ENCODE measurements around the gene NIPAL4.

The NIPAL4 gene

DNA sequence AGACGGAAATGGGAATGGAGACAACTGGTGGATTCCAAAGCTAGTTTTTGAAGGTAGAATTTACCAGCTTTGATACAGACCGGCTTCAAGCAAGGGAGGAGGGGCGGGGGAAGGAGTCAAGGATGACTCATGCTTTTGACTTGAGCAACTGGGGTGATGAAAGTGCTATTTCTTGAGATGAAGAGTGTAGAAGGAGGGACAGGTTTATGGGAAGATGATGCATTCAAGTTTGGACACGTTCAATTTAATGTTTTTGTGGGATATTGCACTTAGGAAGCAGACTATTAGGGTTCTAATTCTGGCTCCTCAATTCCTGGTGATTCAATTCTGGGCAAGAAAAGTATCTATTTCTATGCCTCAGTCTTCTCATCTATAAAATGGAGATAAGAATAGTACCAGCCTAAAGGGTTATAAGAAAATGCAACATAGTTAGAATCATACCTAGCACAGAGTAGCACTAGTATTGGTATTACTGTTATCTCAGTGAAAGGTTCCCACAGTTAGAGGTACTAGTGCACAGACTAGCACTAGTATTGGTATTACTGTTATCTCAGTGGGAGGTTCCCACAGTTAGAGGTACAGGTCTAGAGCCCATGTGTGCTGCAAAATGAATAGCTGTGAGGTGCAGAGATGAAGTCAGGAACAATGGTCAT is 4.6 kb downstream of the NIPAL4 start:
- peak; percentile 47 to 72 for DNase-seq (ENCODE audit: low read depth in 1 of 2, low spot score in 1 of 2)

DNA sequence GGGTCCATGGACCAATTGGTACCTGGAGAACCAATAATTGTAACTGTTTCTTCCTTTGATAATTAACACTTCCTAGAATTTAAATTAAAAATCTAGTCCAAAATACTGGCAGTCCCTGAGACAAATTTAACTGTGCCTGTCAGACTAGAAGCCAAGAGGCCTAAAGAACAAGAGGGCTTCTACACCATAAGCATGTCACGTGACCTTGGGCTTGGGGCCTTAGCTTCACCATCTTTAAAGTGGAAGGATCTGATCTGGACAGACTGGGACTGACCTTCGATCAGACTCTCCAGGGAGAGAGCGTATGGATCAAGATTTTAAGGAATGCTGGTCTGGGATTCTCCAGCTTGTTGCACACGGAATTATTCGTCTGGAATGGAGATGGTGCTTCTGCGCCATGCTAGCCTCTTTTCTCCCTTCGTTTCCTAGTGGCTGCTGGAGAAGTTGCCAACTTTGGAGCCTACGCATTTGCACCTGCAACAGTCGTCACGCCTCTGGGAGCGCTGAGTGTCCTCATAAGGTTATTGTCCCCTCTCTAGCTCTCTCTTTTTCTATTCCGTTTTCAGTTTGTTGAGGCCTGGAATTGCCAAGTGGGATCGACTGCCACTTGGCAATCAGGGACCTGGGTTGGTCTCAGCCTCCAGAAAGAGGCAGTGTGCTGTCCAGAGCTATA is 8.4 kb downstream of the NIPAL4 start:
- no peak overlapping the region for H3K4me3 ChIP-seq (replicated peaks; ENCODE audit: insufficient read depth, low read length)
- no peak overlapping the region for H3K27ac ChIP-seq (replicated peaks)
- TF ChIP-seq, protein P1, sequence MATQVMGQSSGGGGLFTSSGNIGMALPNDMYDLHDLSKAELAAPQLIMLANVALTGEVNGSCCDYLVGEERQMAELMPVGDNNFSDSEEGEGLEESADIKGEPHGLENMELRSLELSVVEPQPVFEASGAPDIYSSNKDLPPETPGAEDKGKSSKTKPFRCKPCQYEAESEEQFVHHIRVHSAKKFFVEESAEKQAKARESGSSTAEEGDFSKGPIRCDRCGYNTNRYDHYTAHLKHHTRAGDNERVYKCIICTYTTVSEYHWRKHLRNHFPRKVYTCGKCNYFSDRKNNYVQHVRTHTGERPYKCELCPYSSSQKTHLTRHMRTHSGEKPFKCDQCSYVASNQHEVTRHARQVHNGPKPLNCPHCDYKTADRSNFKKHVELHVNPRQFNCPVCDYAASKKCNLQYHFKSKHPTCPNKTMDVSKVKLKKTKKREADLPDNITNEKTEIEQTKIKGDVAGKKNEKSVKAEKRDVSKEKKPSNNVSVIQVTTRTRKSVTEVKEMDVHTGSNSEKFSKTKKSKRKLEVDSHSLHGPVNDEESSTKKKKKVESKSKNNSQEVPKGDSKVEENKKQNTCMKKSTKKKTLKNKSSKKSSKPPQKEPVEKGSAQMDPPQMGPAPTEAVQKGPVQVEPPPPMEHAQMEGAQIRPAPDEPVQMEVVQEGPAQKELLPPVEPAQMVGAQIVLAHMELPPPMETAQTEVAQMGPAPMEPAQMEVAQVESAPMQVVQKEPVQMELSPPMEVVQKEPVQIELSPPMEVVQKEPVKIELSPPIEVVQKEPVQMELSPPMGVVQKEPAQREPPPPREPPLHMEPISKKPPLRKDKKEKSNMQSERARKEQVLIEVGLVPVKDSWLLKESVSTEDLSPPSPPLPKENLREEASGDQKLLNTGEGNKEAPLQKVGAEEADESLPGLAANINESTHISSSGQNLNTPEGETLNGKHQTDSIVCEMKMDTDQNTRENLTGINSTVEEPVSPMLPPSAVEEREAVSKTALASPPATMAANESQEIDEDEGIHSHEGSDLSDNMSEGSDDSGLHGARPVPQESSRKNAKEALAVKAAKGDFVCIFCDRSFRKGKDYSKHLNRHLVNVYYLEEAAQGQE (IDR thresholded peaks at IDR 0.05; ENCODE audit: insufficient replicate concordance, low read depth), result no peak
- TF ChIP-seq CTCF (IDR thresholded peaks at IDR 0.05; ENCODE audit: insufficient read depth, low read length) (no peak), GABPA (IDR thresholded peaks at IDR 0.05; ENCODE audit: low read depth) (no peak), SPI1 (IDR thresholded peaks at IDR 0.05; ENCODE audit: borderline replicate concordance, low read depth) (no peak)
- no peaks in the 10 kb centered on the region for H3K27me3 ChIP-seq (ENCODE audit: insufficient read depth, poor library complexity, severe bottlenecking)
- no peak for DNase-seq (ENCODE audit: low read depth in 1 of 2, low spot score in 1 of 2)

More for the DNA sequence above, 4.6 kb downstream of the NIPAL4 start:
- H3K4me3 ChIP-seq (replicated peaks; ENCODE audit: insufficient read depth, low read length), result no peak overlapping the region
- peaks cover 4% of the 10 kb centered on the region for H3K27me3 ChIP-seq (ENCODE audit: insufficient read depth, poor library complexity, severe bottlenecking)
- TF ChIP-seq CTCF (IDR thresholded peaks at IDR 0.05; ENCODE audit: insufficient read depth, low read length) (no peak), SPI1 (IDR thresholded peaks at IDR 0.05; ENCODE audit: borderline replicate concordance, low read depth) (no peak), GABPA (IDR thresholded peaks at IDR 0.05; ENCODE audit: low read depth) (no peak), POLR2AphosphoS5 (IDR thresholded peaks at IDR 0.05; ENCODE audit: low read depth) (no peak)
- TF ChIP-seq, protein P1 (IDR thresholded peaks at IDR 0.05; ENCODE audit: insufficient replicate concordance, low read depth), result no peak
- H3K27ac ChIP-seq (replicated peaks), result no peak overlapping the region

- Histone ChIP-seq H3K4me3 (replicated peaks; ENCODE audit: insufficient read depth, low read length) (no peak overlapping the region), H3K27me3 (ENCODE audit: insufficient read depth, poor library complexity, severe bottlenecking) (no peaks in the 10 kb centered on the region), H3K27ac (replicated peaks) (no peak overlapping the region)
- DNase-seq (ENCODE audit: low read depth in 1 of 2, low spot score in 1 of 2), result no peak
- TF ChIP-seq, protein P1 (IDR thresholded peaks at IDR 0.05; ENCODE audit: insufficient replicate concordance, low read depth), result no peak
- TF ChIP-seq SPI1 (IDR thresholded peaks at IDR 0.05; ENCODE audit: borderline replicate concordance, low read depth) (no peak), CTCF (IDR thresholded peaks at IDR 0.05; ENCODE audit: insufficient read depth, low read length) (no peak), GABPA (IDR thresholded peaks at IDR 0.05; ENCODE audit: low read depth) (no peak)
Measured at GRCh38 chr5:157469073-157469472, 9.1 kb downstream of the NIPAL4 start.

Measured in HL-60 (cell line).